Body of pancreas (tissue), 4 donors: ENCODE results near the gene RNASE1. TPM values are rescaled to one million over a fixed set of nuclear protein-coding genes. Genes with fewer than 3 reads are reported as not detected.

Experiments used
- ATAC-seq: fragments of 150-250 bp; one replicate; pipeline ENCODE4 v1.9.1; 2016
- DNase-seq, 4 donors: peaks; one replicate each; pipeline ENCODE4 v3.0.0-alpha.2; 2019
- H3K27ac ChIP-seq, 4 donors: fragments of 200-600 bp; sonication (generic); 1 replicate in 3 of 4; 2 replicates in 1 of 4; pipeline versions ENCODE4 v1.5.1 to v1.6.1; 2016 to 2019; ENCODE audit warnings: mild to moderate bottlenecking in 1 of 4, mixed read lengths in 1 of 4, moderate library complexity in 1 of 4
- H3K27me3 ChIP-seq, 2 donors: fragments of 200-600 bp; sonication (generic); one replicate each; pipeline ENCODE4 v1.6.0; 2016; ENCODE audit warnings: mild to moderate bottlenecking in 1 of 2
- H3K36me3 ChIP-seq, 2 donors: fragments of 200-600 bp; sonication (generic); replicated peaks in 1 of 2; 2 replicates each; pipeline ENCODE4 v1.5.1; 2016; ENCODE audit warnings: low read depth in 2 of 2; ENCODE audit not compliant: insufficient read depth in 1 of 2
- H3K4me1 ChIP-seq: fragments of 200-600 bp; sonication (generic); one replicate; pipeline ENCODE4 v1.6.0; 2016
- H3K4me3 ChIP-seq, 2 donors: fragments of 200-600 bp; sonication (generic); 1 replicate in 1 of 2; 2 replicates in 1 of 2; pipeline ENCODE4 v1.5.1; 2016 to 2019
- H3K9me3 ChIP-seq, 3 donors: fragments of 200-600 bp; sonication (generic); 1 replicate in 2 of 3; 2 replicates in 1 of 3; pipeline ENCODE4 v1.5.1; 2016
- POLR2A ChIP-seq, 3 donors: fragments of 450-650 bp; IDR thresholded peaks; one replicate each; pipeline ENCODE4 v1.6.1; 2016; ENCODE audit warnings: antibody characterized with exemption in 3 of 3, mild to moderate bottlenecking in 2 of 3
- whole genome bisulfite sequencing, 2 donors: methylation state at CpG; one replicate each; pipeline ENCODE4 v1.1.5; 2017; 5-methylcytosine and 5-hydroxymethylcytosine counted together
- intact Hi-C: fragments of 100-400 bp; cut with DNase I; formaldehyde crosslinking; loops from one replicate; pipeline ENCODE4 v1.15.1; 2023
- total RNA-seq, 2 donors: library from RNA; depleted of rRNA; stranded (reverse); fragments of >200 nt; gene quantifications; one replicate each; pipeline ENCODE4 v1.1.0, GENCODE V29; 2016
- TF ChIP-seq, protein P1 (sequence below), 7 experiments: fragments of 450-650 bp in 4 of 7; fragments of 200-600 bp in 3 of 7; sonication (generic) in 3 of 7; IDR thresholded peaks; one replicate each; pipeline ENCODE4 v1.5.1; 2016 to 2019; ENCODE audit warnings: antibody characterized with exemption in 7 of 7

The RNASE1 gene
- total RNA-seq, 2 donors from 2014 or later = 316 to 772 TPM

DNA sequence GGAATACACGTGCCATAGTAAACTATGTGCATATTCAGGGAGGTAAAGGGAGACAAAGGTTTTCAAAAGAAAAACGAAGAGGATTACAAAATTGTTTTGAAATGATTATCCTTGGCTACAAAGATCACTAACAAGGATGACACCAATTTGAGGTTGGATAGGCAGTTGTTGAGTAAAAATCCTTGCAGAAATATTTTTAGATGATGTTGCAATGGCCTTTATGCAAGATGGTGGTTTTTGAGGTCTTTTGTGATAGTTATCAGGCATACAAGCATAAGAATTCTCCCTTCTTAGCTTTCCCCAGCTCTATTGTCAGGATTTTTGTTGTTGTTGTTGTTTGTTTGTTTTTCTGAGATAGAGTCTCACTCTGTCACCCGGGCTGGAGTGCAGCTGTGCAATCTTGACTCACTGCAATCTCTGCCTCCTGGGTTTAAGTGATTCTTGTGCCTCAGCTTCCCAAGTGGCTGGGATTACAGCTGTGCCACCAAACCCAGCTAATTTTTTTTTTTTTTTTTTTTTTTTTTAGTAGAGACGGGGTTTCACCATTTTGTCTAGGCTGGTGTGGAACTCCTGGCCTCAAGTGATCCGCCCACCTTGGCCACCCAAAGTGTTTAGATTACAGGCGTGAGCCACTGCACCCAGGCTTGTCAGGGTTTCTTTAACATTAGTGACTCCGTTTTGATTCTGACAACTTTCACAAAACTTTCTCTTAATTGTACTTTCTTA is 7.8 kb downstream of the RNASE1 start:
- intact Hi-C loops = no loop called here
- DNase-seq = no peak
- no peak overlapping the region for H3K4me3 ChIP-seq
- H3K36me3 ChIP-seq = no peaks in the 10 kb centered on the region
- H3K9me3 ChIP-seq = no peaks in the 10 kb centered on the region
- H3K27ac ChIP-seq = no peak overlapping the region
- 60 to 66% methylated on average over 7 of the region's 7 CpGs for WGBS, 2 donors
- H3K4me1 ChIP-seq = peaks cover 21% of the 10 kb centered on the region
- no peak for ATAC-seq
- no peak for TF ChIP-seq POLR2A (IDR thresholded peaks at IDR 0.05)
- TF ChIP-seq, protein P1, sequence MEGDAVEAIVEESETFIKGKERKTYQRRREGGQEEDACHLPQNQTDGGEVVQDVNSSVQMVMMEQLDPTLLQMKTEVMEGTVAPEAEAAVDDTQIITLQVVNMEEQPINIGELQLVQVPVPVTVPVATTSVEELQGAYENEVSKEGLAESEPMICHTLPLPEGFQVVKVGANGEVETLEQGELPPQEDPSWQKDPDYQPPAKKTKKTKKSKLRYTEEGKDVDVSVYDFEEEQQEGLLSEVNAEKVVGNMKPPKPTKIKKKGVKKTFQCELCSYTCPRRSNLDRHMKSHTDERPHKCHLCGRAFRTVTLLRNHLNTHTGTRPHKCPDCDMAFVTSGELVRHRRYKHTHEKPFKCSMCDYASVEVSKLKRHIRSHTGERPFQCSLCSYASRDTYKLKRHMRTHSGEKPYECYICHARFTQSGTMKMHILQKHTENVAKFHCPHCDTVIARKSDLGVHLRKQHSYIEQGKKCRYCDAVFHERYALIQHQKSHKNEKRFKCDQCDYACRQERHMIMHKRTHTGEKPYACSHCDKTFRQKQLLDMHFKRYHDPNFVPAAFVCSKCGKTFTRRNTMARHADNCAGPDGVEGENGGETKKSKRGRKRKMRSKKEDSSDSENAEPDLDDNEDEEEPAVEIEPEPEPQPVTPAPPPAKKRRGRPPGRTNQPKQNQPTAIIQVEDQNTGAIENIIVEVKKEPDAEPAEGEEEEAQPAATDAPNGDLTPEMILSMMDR (IDR thresholded peaks at IDR 0.05) = no peak
- no peaks in the 10 kb centered on the region for H3K27me3 ChIP-seq

DNA sequence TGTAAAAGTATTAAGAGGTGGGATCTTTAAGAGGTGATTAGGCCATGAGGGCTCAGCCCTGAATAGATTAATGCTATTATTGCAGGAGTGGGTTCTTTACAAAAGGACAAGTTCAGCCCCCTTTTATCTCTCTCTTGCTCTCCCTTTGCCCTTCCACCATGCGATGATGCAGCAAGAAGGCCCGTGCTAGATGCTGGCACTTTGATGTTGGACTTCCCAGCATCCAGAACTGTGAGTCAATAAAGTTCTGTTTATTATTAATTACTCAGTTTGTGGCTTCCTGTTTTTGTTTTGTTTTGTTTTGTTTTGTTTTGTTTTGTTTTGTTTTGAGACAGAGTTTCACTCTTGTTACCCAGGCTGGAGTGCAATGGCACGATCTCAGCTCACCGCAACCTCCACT is 10.1 kb downstream of the RNASE1 start:
- ATAC-seq (no peak), DNase-seq (no peak)
- intact Hi-C loops = no loop called here
- Histone ChIP-seq H3K4me1 (no peaks in the 10 kb centered on the region), H3K27ac (no peak overlapping the region), H3K27me3 (no peaks in the 10 kb centered on the region), H3K4me3 (no peak overlapping the region), H3K36me3 (no peaks in the 10 kb centered on the region), H3K9me3 (no peaks in the 10 kb centered on the region)
- WGBS, 2 donors = 81 to 97% methylated on average over 4 of the region's 4 CpGs
- TF ChIP-seq POLR2A (IDR thresholded peaks at IDR 0.05) = no peak
- TF ChIP-seq, protein P1 (IDR thresholded peaks at IDR 0.05) = no peak

DNA sequence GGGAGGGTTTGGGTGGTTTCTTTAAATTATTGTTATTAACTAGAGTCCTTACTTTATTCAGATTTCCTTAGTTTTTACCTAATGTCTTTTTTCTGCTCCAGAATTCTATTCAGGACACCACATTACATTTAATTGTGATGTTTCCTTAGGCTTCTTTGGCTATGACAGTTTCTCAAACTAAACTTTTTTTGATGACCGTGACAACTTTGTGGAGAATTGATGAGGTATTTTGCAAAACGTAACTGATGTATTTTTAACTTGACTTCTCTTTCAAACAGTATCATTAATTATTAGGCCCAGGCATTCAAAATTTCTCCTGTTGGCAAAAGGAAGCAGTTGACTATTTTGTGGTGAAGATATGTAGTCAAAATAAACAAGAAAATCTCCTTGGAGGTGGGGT is 11.0 kb downstream of the RNASE1 start:
- H3K36me3 ChIP-seq = no peaks in the 10 kb centered on the region
- H3K27ac ChIP-seq = no peak overlapping the region
- 48 to 49% methylated on average over 2 of the region's 2 CpGs for WGBS, 2 donors
- no peak overlapping the region for H3K4me3 ChIP-seq
- no peak for DNase-seq
- intact Hi-C loops = no loop called here
- no peaks in the 10 kb centered on the region for H3K9me3 ChIP-seq
- TF ChIP-seq, protein P1 (IDR thresholded peaks at IDR 0.05) = no peak
- TF ChIP-seq POLR2A (IDR thresholded peaks at IDR 0.05) = no peak
- ATAC-seq = no peak
- no peaks in the 10 kb centered on the region for H3K4me1 ChIP-seq
- H3K27me3 ChIP-seq = no peaks in the 10 kb centered on the region

DNA sequence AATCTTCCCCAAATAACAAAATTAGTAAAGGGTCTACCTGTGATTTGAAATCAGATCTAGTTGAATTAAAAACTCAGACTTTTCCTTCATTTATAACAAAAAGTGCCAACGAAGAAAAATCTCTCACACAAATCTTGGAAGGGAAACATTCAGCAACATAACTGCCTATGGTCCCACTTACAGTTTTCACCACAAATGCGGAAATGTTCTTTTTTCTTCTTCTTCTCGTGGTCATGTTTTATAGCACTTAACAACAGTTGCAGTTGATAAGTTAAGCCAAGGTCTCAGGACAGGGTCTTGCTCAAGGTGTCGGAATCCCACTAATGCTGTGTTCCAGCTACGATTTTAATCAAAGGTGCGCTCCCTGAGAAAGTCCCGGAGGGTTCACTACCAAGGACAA is 11.5 kb downstream of the RNASE1 start:
- ATAC-seq (no peak), DNase-seq (no peak)
- TF ChIP-seq, protein P1 (IDR thresholded peaks at IDR 0.05) = no peak
- TF ChIP-seq POLR2A (IDR thresholded peaks at IDR 0.05) = no peak
- 60 to 66% methylated on average over 7 of the region's 7 CpGs for WGBS, 2 donors
- Histone ChIP-seq H3K27ac (no peak overlapping the region), H3K9me3 (no peaks in the 10 kb centered on the region), H3K4me1 (no peaks in the 10 kb centered on the region), H3K27me3 (no peaks in the 10 kb centered on the region), H3K36me3 (no peaks in the 10 kb centered on the region), H3K4me3 (no peak overlapping the region)
- intact Hi-C loops = no loop called here
